HG02678 (cell line): ENCODE measurements around the gene PRKN.

Experiments
- ATAC-seq: cut with Tn5 transposase; IDR thresholded peaks from one replicate; pipeline ENCODE4 v1.9.1; 2021; ENCODE audit warnings: mild to moderate bottlenecking, moderate library complexity; ENCODE audit not compliant: unreplicated experiment

Gene PRKN

GRCh38 chr6:161379834-161380582, 1347.6 kb downstream of the PRKN start:
- ATAC-seq: no peak

DNA sequence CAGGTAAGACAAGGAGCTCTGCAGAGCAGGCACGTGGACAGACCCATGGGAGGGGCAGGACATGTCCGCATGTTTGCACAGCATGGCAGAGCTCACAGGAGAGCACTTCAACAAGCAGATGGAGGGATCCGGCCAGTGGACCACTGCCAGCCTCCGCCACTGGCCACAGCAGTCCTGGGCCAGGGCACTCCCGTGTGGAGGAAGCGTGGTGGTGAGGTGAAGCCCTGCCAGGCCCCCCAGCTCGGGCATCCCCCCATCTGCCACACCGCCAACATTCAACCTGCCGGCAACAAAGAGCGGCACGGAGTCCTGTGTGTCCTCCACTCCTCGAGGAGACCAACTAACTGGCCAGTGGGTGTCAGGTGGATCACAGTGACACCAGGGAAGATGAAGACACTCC, 1349.5 kb downstream of the PRKN start:
- no peak for ATAC-seq

DNA sequence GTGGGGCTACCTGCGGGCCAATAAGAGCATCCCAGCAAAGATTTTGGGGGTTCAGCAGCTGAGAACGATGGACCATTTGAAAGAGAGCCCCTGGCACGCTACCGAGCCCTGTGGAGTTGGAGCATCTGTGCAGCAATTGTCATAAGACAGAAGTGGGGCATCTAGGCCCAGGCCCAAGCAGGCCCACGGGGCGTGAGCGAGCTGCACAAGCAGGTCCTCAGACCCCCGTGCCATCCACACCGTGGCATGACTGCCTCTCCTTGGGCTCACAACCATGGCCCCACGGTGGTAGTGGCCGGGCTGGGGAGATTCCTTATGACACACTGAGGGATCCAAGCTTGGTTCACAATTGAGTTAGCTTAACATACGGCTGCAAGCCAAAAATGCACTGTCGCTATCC, 1350.5 kb downstream of the PRKN start:
- ATAC-seq: no peak

- ATAC-seq: no peak
Measured at GRCh38 chr6:161376367-161376766, 1351.2 kb downstream of the PRKN start.

DNA sequence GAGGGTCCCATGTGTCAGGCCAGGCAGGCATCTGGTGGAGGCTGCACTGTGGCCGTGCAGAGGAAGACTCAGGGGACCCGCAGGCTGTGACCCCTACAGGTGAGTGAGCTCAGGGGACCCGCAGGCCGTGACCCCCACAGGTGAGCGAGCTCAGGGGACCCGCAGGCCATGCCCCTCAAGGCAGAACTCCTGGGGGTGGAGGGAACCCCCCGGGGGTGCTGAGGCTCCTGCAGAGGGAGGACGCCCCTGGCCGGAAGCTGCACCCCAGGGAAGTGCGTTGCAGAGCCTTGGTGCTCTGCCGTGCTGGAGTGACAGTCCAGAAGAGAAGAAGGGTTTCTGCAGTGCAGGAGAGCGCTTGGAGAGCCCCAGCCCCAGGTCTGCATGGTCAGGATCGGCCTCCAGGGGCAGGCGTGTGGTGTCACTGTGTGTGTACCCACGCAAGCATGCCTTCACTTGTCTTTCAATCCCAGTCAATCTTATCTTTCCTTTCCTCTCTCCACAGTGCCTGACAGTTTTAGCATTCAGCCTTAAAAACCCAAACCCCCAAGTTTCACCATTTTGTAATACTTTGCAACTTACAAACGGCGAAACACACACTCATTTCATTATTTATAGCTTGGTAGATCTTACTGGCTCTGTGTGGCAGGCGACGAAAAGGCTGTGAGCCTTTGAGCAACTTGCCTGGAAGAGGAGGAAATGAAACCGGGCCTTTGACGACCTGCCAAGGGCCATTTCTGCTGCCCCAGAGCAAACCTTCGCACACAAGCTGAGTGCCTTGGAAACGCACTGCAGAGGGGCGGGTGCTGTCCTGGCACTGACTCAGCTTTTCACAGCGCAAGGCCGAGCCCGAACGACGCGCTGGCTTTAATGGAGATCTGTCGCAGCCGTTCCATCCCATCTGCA, 1352.3 kb downstream of the PRKN start:
- ATAC-seq: no peak

DNA sequence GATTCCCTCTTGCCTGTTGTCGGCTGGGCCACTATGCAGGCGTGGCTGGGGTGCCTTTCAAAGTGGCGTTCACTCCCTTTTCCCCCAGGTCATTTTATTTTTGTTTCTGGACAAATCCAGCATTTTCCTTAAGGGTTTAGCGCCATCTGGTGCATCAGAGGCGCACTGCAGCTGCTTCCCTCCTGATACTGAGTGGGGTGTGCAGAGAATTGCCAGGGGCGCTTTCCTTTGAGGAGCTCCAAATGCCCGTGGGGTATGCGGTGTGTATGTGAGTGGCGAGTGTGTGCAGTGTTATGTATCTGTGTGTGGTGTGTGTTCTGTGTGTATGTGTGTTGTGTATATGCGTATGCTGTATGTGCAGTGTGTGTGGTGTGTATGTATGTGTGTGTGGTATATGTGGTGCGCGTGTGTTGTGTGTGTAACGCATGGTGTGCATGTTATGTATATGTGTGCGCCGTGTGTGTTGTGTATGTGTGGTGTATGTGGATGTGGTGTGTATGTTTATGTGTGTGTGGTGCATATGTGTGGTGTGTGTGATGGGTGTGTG, 1353.6 kb downstream of the PRKN start:
- peak; percentile 48 for ATAC-seq

DNA sequence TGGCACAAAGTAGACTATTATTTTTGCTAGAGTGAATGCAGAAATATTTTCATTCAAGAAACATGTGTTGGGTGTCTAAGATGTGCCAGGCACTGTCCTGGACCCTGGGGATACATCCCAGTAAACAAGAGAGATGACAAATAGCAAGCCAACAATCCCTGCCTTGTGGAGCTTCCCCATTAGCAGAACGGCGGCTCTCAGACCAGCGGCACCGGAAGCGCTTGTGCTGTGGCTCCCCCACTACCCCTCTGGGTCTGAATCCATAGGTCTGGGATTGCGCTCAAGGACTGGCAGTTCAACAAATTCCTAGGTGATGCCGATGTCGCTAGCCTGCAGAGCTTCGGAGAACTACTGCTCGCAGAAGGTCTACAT, 1355.2 kb downstream of the PRKN start:
- no peak for ATAC-seq

DNA sequence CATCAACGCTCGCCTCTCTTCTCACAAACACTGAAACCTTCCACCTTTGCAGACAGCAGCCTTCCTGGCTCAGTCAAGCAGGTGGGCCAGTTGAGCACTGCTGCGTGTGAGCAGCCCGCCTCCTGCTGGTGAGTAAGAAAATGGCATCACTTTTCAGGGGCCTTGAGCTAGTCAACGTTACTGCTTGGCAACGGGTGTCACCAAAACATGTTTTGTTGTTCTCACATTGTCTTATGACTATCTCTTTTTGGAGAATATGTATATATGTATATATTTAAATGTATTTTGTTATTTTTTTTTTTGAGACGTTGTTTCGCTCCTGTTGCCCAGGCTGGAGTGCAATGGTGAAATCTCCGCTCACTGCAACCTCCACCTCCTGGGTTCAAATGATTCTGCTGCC, 1356.7 kb downstream of the PRKN start:
- peak; percentile 89 for ATAC-seq

DNA sequence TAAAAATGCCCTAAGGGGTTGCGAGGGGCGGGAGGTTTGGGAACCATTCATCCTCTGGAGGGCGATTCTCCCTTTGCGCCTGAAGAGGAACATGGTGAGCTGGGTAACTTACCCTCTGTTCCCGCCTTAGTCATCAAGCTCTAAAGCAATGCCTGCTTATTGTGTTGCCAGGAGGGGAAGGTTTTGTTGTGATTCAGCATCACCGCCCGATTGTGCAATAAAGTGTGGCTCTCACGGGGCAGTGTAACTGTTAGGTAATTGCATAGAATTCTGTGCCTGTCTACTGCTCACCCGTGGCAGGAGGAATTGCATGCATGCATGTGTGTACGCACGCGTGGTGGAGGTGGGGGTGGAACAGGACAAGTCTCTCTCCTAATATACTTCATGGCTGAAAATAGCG, 1358.2 kb downstream of the PRKN start:
- no peak for ATAC-seq

DNA sequence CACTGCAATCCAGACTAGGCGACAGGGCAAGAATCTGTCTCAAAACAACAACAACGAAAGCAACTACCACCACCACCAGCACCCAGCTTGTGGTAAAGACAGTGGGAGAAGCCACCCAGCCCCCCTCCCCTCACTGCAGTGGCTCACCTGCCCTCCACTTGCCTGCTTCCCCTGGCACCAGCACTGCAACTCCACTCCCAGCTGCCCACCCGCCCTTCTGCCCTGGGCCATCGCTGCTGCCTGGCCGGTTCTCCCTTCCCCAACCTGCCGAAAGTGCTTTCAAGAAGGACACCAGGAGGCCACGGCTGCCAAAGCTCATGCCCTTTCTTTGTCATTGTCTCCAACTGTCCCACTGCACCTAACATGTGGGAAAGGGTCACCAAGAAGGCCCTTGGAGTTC, 1359.1 kb downstream of the PRKN start:
- no peak for ATAC-seq

DNA sequence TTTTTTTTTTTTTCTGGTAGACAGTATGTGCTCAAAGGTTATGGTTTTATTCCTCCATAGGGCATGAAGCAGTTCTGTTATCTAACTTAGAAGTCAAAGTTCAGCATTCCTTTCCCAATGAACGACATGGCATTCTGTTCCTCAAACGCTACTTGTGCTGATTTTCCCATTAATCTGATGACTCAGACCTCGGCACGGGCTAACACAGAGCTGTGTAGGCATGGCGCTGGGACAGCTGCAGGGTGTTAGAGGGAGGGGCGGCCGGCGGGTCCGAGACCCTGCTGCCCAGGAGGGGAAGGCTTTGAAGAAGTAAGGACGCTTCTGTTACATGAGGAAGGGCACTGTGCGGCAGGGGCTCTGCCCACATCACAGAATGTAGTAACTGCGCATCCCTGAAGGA, 1360.1 kb downstream of the PRKN start:
- no peak for ATAC-seq

- no peak for ATAC-seq
Measured at GRCh38 chr6:161366301-161366923, 1361.2 kb downstream of the PRKN start.

GRCh38 chr6:161365633-161366032, 1361.9 kb downstream of the PRKN start:
- ATAC-seq: no peak

GRCh38 chr6:161363286-161363685, 1364.3 kb downstream of the PRKN start:
- no peak for ATAC-seq

DNA sequence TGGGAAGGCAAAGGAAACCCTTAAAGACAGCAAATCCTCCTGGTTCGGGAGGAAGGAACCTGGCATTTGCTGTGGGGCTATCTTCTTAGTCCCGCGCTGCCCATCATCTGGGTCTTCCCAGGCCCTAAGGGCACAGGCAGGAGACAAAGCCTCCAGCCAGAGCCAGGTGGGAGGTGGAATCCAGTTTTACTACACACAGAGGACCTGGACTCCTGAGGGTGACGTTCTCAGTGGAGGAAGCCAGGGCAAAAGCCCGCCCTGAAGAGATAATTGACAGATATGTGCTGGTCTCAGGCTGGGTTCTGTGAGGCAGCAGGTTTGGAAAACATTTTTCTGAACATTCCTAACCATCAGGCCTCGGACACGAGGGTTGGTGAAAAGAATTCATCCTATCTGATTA, 1365.3 kb downstream of the PRKN start:
- no peak for ATAC-seq

DNA sequence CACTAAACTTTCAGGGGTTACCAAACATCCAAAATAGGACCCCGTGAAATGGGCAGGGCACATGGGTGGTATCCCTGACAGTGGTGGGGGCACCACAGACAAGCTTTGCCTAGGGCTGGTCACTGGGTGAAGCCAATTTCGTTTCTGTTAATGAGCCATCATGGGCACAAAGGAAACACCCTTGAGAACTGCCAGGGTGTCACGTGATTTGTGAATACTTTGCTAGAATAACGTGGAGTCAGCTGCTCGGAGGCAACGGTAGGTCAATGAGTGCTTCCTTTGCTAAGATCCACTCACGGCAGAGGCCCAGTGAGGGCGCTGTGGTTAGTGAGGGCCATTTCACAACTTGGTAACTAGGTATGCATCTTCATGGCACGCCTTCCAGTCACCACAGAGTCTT, 1366.0 kb downstream of the PRKN start:
- no peak for ATAC-seq

DNA sequence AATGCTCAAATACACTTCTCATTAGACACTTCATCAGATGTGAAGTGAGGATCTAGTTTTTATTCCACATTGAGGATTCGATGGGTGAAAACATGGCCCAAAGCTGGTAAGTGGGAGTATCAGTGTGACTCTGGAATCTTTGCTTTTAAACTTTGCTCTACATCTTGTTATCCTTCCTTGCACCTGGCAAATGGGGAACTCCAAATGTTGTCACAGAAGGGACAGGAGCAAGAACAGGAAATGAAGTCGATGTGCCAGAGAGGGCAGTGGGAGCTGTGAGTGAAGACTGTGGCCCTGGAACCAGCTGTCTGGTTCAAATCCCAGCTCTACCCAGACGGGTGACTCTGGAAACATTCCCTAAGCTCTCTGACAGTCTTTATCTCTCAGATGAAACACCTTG, 1367.0 kb downstream of the PRKN start:
- ATAC-seq: no peak

DNA sequence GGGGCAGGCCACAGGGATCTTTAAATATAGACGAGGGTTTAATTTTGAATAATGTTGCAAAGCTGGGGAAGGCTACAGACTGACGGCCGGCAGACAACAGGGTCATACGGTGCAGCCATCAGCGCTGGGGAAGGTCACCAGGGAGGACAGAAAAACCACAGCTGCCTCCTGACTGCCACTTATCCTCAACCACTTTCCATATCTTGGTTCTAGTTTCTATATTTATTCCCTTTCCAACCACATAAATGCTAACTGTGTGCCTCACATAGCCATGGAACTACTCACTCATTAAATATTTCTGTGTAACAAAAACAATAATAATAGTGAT, 1368.0 kb downstream of the PRKN start:
- ATAC-seq: no peak

DNA sequence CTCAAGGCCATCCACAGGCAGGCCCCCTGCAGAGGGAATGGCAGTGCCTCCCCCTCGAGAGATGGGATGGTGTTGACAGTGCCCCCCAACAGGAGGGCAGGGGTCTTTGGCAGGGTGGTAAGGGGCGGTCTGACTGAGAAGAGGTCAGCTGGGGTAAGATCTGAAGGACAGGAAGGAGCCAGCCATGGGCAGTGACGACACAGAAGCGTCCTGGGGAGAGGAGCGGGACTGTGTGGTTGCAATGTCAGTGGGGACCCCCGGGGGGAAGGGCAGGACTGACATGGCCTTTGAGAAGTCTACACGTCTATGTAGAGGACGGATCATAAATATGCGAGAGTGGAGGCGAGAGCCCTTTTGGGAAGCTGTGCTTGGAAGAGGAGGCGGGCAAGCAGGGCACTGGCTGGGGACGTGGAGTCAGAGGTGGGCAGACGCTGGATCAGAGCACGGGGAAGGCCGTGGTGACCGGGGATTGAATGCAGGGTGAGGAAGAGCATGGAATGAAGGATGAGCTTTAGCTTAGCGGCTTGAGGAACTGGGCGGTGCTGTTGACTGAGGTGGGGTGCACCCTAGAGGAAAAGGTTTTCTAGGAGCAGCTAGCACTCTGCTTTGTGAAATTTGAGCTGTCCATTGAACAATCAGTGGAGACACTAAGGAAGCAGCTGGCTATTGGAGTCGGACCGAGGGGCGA, 1371.3 kb downstream of the PRKN start:
- no peak for ATAC-seq

GRCh38 chr6:161355696-161356095, 1371.9 kb downstream of the PRKN start:
- no peak for ATAC-seq

GRCh38 chr6:161354956-161355355, 1372.6 kb downstream of the PRKN start:
- no peak for ATAC-seq
